GM12892 (cell line): ENCODE results near the gene GPSM3.

Experiments used
- POLR2A ChIP-seq: IDR thresholded peaks from 2 replicates; pipeline ENCODE4 v1.6.1; 2011; ENCODE audit warnings: low read depth, low read length, control low read depth
- POLR2AphosphoS5 ChIP-seq: IDR thresholded peaks from 2 replicates; pipeline ENCODE4 v1.6.1; 2011; ENCODE audit warnings: low read depth, low read length, control low read depth
- TAF1 ChIP-seq: IDR thresholded peaks from 2 replicates; pipeline ENCODE4 v1.6.1; 2011; ENCODE audit warnings: low read depth, mild to moderate bottlenecking, control low read depth, low read length, borderline replicate concordance

- TF ChIP-seq POLR2A (no peak), POLR2AphosphoS5 (no peak), TAF1 (no peak)
Observed at GRCh38 chr6:32223258-32224235, 31.1 kb upstream of the GPSM3 start, which contains the start of gene NOTCH4.
